HCT116 (cell line): ENCODE data around the gene ITPR1. TPM values are rescaled to one million over a fixed set of nuclear protein-coding genes. Genes with fewer than 3 reads are reported as not detected.

Source experiments
- ATAC-seq: fragments of 200-7000 bp; cut with Tn5 transposase; 2 replicates; pipeline ENCODE4 v1.9.1; 2020; ENCODE audit warnings: mild to moderate bottlenecking, moderate library complexity
- BruUV-seq: library from RNA; stranded (reverse); fragments of 400-500 nt; replicated peaks from 2 replicates; lab custom pipeline; 2021; lab: Mats Ljungman, UMichigan
- CTCF ChIA-PET: fragments of 300-600 bp; sonication (Branson Sonifier 250); formaldehyde crosslinking; loops from one replicate; lab custom pipeline; 2021; ENCODE audit warnings: antibody characterized with exemption; lab: Charles Lee
- POLR2A ChIA-PET: fragments of 300-600, 350-600 bp; sonication (Branson Sonifier 250); formaldehyde crosslinking; loops from one replicate; lab custom pipeline; 2021; ENCODE audit warnings: antibody characterized with exemption; lab: Charles Lee
- RAD21 ChIA-PET, 2 experiments: fragments of 300-600 bp; sonication (Branson Sonifier 250); formaldehyde crosslinking; loops; one replicate each; lab custom pipeline; 2023; ENCODE audit warnings: low total read pairs in 2 of 2; ENCODE audit not compliant: uncharacterized antibody in 2 of 2, unreplicated experiment in 2 of 2, low non-redundant PET in 1 of 2; lab: Charles Lee
- DNase-seq: peaks from one replicate; pipeline ENCODE4 v3.0.0-alpha.2; 2010; ENCODE audit warnings: low read depth, low spot score
- H2AFZ ChIP-seq: fragments of 200-600 bp; shearing (Covaris generic), sonication (generic); 2 replicates; pipeline ENCODE4 v1.6.1; 2017; ENCODE audit warnings: low read depth, mixed run types, mixed read lengths, antibody characterized with exemption, low read length; ENCODE audit not compliant: poor library complexity, severe bottlenecking
- H3K27ac ChIP-seq: 2 replicates; pipeline ENCODE4 v1.5.1; 2012; ENCODE audit warnings: low read depth, low read length
- H3K27me3 ChIP-seq: fragments of 200-600 bp; sonication (generic); 2 replicates; pipeline ENCODE4 v1.6.1; 2016; ENCODE audit warnings: mixed run types, low read length, mixed read lengths; ENCODE audit not compliant: insufficient read depth
- H3K36me3 ChIP-seq, 2 experiments: fragments of 200-500 bp in 1 of 2; fragments of 200-600 bp in 1 of 2; sonication (Bioruptor generic) in 1 of 2; sonication (generic) in 1 of 2; 2 replicates each; pipeline versions ENCODE4 v1.5.1 to v1.6.1; 2014 to 2016; ENCODE audit warnings: low read length in 2 of 2, inconsistent platforms in 1 of 2, mixed read lengths in 1 of 2, mixed run types in 1 of 2; ENCODE audit not compliant: insufficient read depth in 2 of 2, control insufficient read depth in 1 of 2
- H3K4me1 ChIP-seq, 2 experiments: fragments of 200-600 bp in 1 of 2; sonication (generic) in 1 of 2; 2 replicates each; pipeline versions ENCODE4 v1.5.1 to v1.6.1; 2012 to 2017; ENCODE audit warnings: low read length in 2 of 2, inconsistent platforms in 1 of 2, mild to moderate bottlenecking in 1 of 2, mixed read lengths in 1 of 2, mixed run types in 1 of 2, moderate library complexity in 1 of 2; ENCODE audit not compliant: insufficient read depth in 2 of 2, control insufficient read depth in 1 of 2
- H3K4me2 ChIP-seq: fragments of 200-600 bp; sonication (generic); 2 replicates; pipeline ENCODE4 v1.6.1; 2017; ENCODE audit warnings: mixed run types, low read length, mixed read lengths
- H3K4me3 ChIP-seq, 2 experiments: fragments of 200-600 bp in 1 of 2; sonication (generic) in 1 of 2; replicated peaks in 1 of 2; 2 replicates each; pipeline ENCODE4 v1.5.1; 2011 to 2016; ENCODE audit warnings: low read length in 2 of 2, control low read depth in 1 of 2, low read depth in 1 of 2, mild to moderate bottlenecking in 1 of 2, mixed read lengths in 1 of 2, mixed run types in 1 of 2
- H3K79me2 ChIP-seq: fragments of 200-600 bp; sonication (generic); 2 replicates; pipeline ENCODE4 v1.6.1; 2017; ENCODE audit warnings: mild to moderate bottlenecking, mixed run types, low read length, moderate library complexity, mixed read lengths; ENCODE audit not compliant: insufficient read depth
- H3K9ac ChIP-seq: fragments of 200-600 bp; sonication (generic); 2 replicates; pipeline ENCODE4 v1.6.1; 2016; ENCODE audit warnings: low read length, mixed read lengths
- H3K9me2 ChIP-seq: fragments of 200-600 bp; sonication (generic), shearing (Covaris generic); 2 replicates; pipeline ENCODE4 v1.6.1; 2017; ENCODE audit warnings: mixed run types, mild to moderate bottlenecking, moderate library complexity; ENCODE audit not compliant: insufficient read depth
- H3K9me3 ChIP-seq, 2 experiments: fragments of 200-500 bp in 1 of 2; fragments of 200-600 bp in 1 of 2; sonication (Bioruptor generic) in 1 of 2; sonication (generic) in 1 of 2; 2 replicates each; pipeline ENCODE4 v1.6.1; 2014 to 2017; ENCODE audit warnings: low read length in 2 of 2, mixed read lengths in 2 of 2, inconsistent platforms in 1 of 2, low read depth in 1 of 2, mild to moderate bottlenecking in 1 of 2, mixed run types in 1 of 2, moderate library complexity in 1 of 2; ENCODE audit not compliant: control insufficient read depth in 1 of 2, insufficient read depth in 1 of 2
- H4K20me1 ChIP-seq: fragments of 200-600 bp; sonication (generic), shearing (Covaris generic); 2 replicates; pipeline ENCODE4 v1.6.1; 2017; ENCODE audit warnings: mixed run types, mild to moderate bottlenecking, moderate library complexity; ENCODE audit not compliant: insufficient read depth
- ATF3 ChIP-seq: IDR thresholded peaks from 2 replicates; pipeline ENCODE4 v1.6.1; 2012
- CTCF ChIP-seq, 3 experiments: fragments of 200-600 bp in 1 of 3; sonication (generic) in 1 of 3; IDR thresholded peaks in 2 of 3; conservative IDR thresholded peaks in 1 of 3; 2 replicates each; pipeline ENCODE4 v1.5.1; 2012 to 2017; ENCODE audit warnings: low read depth in 2 of 3, low read length in 2 of 3, antibody characterized with exemption in 1 of 3, borderline replicate concordance in 1 of 3, control low read depth in 1 of 3, mild to moderate bottlenecking in 1 of 3, mixed read lengths in 1 of 3, mixed run types in 1 of 3, moderate library complexity in 1 of 3; ENCODE audit not compliant: insufficient read depth in 1 of 3
- ELF1 ChIP-seq: IDR thresholded peaks from 2 replicates; pipeline ENCODE4 v1.6.1; 2012; ENCODE audit warnings: low read depth, borderline replicate concordance
- JUND ChIP-seq: IDR thresholded peaks from 2 replicates; pipeline ENCODE4 v1.6.1; 2012
- POLR2A ChIP-seq: IDR thresholded peaks from 2 replicates; pipeline ENCODE4 v1.7.0; 2011; ENCODE audit warnings: borderline replicate concordance; ENCODE audit not compliant: insufficient read depth, insufficient read length; ENCODE audit errors: extremely low read depth
- POLR2AphosphoS5 ChIP-seq: IDR thresholded peaks from 2 replicates; pipeline ENCODE4 v1.6.1; 2011; ENCODE audit warnings: mild to moderate bottlenecking, low read depth, low read length, moderate library complexity
- RAD21 ChIP-seq: IDR thresholded peaks from 2 replicates; pipeline ENCODE4 v1.6.1; 2012; ENCODE audit warnings: low read depth, mild to moderate bottlenecking
- REST ChIP-seq: IDR thresholded peaks from 2 replicates; pipeline ENCODE4 v1.6.1; 2012; ENCODE audit warnings: low read depth
- SRF ChIP-seq: IDR thresholded peaks from 2 replicates; pipeline ENCODE4 v1.6.1; 2012; ENCODE audit warnings: low read depth
- TCF7L2 ChIP-seq: IDR thresholded peaks from 2 replicates; pipeline ENCODE4 v1.7.0; 2011; ENCODE audit warnings: borderline replicate concordance, inconsistent platforms; ENCODE audit not compliant: insufficient read depth, insufficient read length; ENCODE audit errors: extremely low read depth
- YY1 ChIP-seq: IDR thresholded peaks from 2 replicates; pipeline ENCODE4 v1.6.1; 2011; ENCODE audit warnings: low read length, low read depth, moderate library complexity, mild to moderate bottlenecking; ENCODE audit not compliant: insufficient replicate concordance; ENCODE audit errors: extremely low read depth
- ZBTB33 ChIP-seq: IDR thresholded peaks from 2 replicates; pipeline ENCODE4 v1.6.1; 2011; ENCODE audit warnings: mild to moderate bottlenecking, low read length, moderate library complexity; ENCODE audit not compliant: insufficient replicate concordance; ENCODE audit errors: extremely low read depth
- ZFX ChIP-seq: fragments of 450-650 bp; IDR thresholded peaks from 2 replicates; pipeline ENCODE4 v1.6.1; 2017
- ZNF274 ChIP-seq: fragments of 200-500 bp; sonication (Bioruptor generic); IDR thresholded peaks from 2 replicates; pipeline ENCODE4 v1.6.1; 2014; ENCODE audit warnings: mild to moderate bottlenecking, low read depth, low read length, inconsistent platforms
- intact Hi-C: fragments of 100-400 bp; cut with micrococcal nuclease; formaldehyde crosslinking; loops from 2 replicates; pipeline ENCODE4 v1.10.0; 2022
- total RNA-seq: library from RNA; stranded (reverse); gene quantifications from one replicate; pipeline ENCODE4 v1.2.1, GENCODE V29; 2021; ENCODE audit not compliant: unreplicated experiment

ITPR1 gene
- total RNA-seq, 1 experiment from 2014 or later: 9.2 TPM

- no peaks in the 10 kb centered on the region for H3K9me3 ChIP-seq
- TF ChIP-seq POLR2AphosphoS5 (no peak), SRF (no peak), RAD21 (no peak), ELF1 (no peak), ZNF274 (no peak), ZFX (no peak), ZBTB33 (no peak), ATF3 (no peak), CTCF (IDR thresholded peaks at IDR 0.05 in 2 of 3, conservative IDR thresholded peaks at IDR 0.05 in 1 of 3; ENCODE audit: borderline replicate concordance in 1 of 3, insufficient read depth in 1 of 3, low read depth in 2 of 3, low read length in 2 of 3) (no peak), YY1 (no peak), REST (no peak), JUND (no peak), POLR2A (no peak), TCF7L2 (no peak)
- no peaks in the 10 kb centered on the region for H3K9me2 ChIP-seq
- ChIA-PET RAD21 (no interaction called here), POLR2A (no interaction called here), CTCF (no interaction called here)
- intact Hi-C loops: no loop called here
- no peak overlapping the region for H3K4me2 ChIP-seq
- H3K79me2 ChIP-seq: no peaks in the 10 kb centered on the region
- DNase-seq: no peak
- H3K4me3 ChIP-seq: no peak overlapping the region
- H3K36me3 ChIP-seq: no peaks in the 10 kb centered on the region
- H4K20me1 ChIP-seq: no peaks in the 10 kb centered on the region
- H2AFZ ChIP-seq: no peak overlapping the region
- peaks cover 11% of the 10 kb centered on the region; the same call in 1 of the 2 replicates for H3K27me3 ChIP-seq
- no peak overlapping the region for H3K27ac ChIP-seq
- no peak for ATAC-seq
- no peaks in the 10 kb centered on the region for H3K4me1 ChIP-seq
- no peak overlapping the region for H3K9ac ChIP-seq
- BruUV-seq: no TSS peak
Observed at GRCh38 chr3:4642611-4643010, 149.5 kb downstream of the ITPR1 start.
